HepG2 (cell line): ENCODE data around the gene ZBTB21. TPM values are rescaled to one million over a fixed set of nuclear protein-coding genes. Genes with fewer than 3 reads are reported as not detected.

ENCODE experiments used
- CEBPG ChIP-seq: IDR thresholded peaks from 2 replicates; pipeline ENCODE4 v1.6.1; 2016
- ESRRA ChIP-seq: sonication (generic); formaldehyde crosslinking; IDR thresholded peaks from 2 replicates; pipeline ENCODE4 v1.5.1; 2020; ENCODE audit warnings: mild to moderate bottlenecking, low read depth, missing genetic modification reagents
- FOXC1 ChIP-seq: sonication (generic); formaldehyde crosslinking; IDR thresholded peaks from 2 replicates; pipeline ENCODE4 v1.8.0; 2022; ENCODE audit warnings: mild to moderate bottlenecking, missing genetic modification reagents, borderline replicate concordance
- HDAC6 ChIP-seq: fragments of 200-600 bp; sonication (generic); IDR thresholded peaks from 2 replicates; pipeline ENCODE4 v1.7.0; 2017; ENCODE audit warnings: mild to moderate bottlenecking, antibody characterized with exemption, low read length, low read depth
- RELA ChIP-seq: sonication (generic); formaldehyde crosslinking; IDR thresholded peaks from 2 replicates; pipeline ENCODE4 v1.4.0; 2020; ENCODE audit warnings: missing genetic modification reagents
- SMAD9 ChIP-seq: sonication (generic); formaldehyde crosslinking; IDR thresholded peaks from 2 replicates; pipeline ENCODE4 v1.5.1; 2020; ENCODE audit warnings: mild to moderate bottlenecking, missing genetic modification reagents
- XRCC5 ChIP-seq: fragments of 200-400 bp; formaldehyde crosslinking; optimal IDR thresholded peaks from 2 replicates; pipeline ENCODE3; 2017; ENCODE audit warnings: mild to moderate bottlenecking, low read length
- ZBTB21 ChIP-seq: sonication (generic); formaldehyde crosslinking; IDR thresholded peaks from 2 replicates; pipeline ENCODE4 v1.4.0; 2020; ENCODE audit warnings: missing genetic modification reagents
- ZFX ChIP-seq: sonication (generic); formaldehyde crosslinking; IDR thresholded peaks from 2 replicates; pipeline ENCODE4 v1.4.0; 2020; ENCODE audit warnings: mild to moderate bottlenecking, low read depth, missing genetic modification reagents, moderate library complexity
- polyA plus RNA-seq, 8 experiments: library from polyadenylated mRNA; depleted of rRNA in 3 of 8; stranded (reverse) in 7 of 8; unstranded in 1 of 8; fragments of >200 nt; fragmentation: Illumina TruSeq in 4 of 8; extraction: Trizol in 4 of 8; gene quantifications; 2 replicates each; pipeline versions ENCODE4 v1.2.1 to v1.2.3, GENCODE V29; 2011 to 2016; ENCODE audit warnings: low read depth in 4 of 8, missing spikeins in 1 of 8, mixed read lengths in 1 of 8; ENCODE audit not compliant: insufficient read depth in 1 of 8
- total RNA-seq, 5 experiments: library from RNA; depleted of rRNA; stranded (reverse); fragments of >200 nt; fragmentation: Illumina TruSeq; extraction: Trizol; gene quantifications; 2 replicates each; pipeline ENCODE4 v1.2.3, GENCODE V29; 2016; ENCODE audit warnings: low read depth in 1 of 5
- TF ChIP-seq, protein P1 (sequence below): sonication (generic); formaldehyde crosslinking; IDR thresholded peaks from 2 replicates; pipeline ENCODE4 v1.4.0; 2020; ENCODE audit warnings: missing genetic modification reagents, borderline replicate concordance
- TF ChIP-seq, protein P2 (sequence below), 2 experiments: sonication (generic) in 1 of 2; formaldehyde crosslinking in 1 of 2; IDR thresholded peaks; 2 replicates each; pipeline versions ENCODE4 v1.5.1 to v1.6.1; 2011 to 2020; ENCODE audit warnings: borderline replicate concordance in 1 of 2, low read depth in 1 of 2, low read length in 1 of 2, mild to moderate bottlenecking in 1 of 2, missing genetic modification reagents in 1 of 2, moderate library complexity in 1 of 2
- TF ChIP-seq, protein P3 (sequence below): sonication (generic); formaldehyde crosslinking; IDR thresholded peaks from 2 replicates; pipeline ENCODE4 v1.4.0; 2020; ENCODE audit warnings: missing genetic modification reagents, low read depth, mild to moderate bottlenecking, borderline replicate concordance
- TF ChIP-seq, protein P4 (sequence below): sonication (generic); IDR thresholded peaks from 2 replicates; pipeline ENCODE4 v1.6.1; 2016; ENCODE audit warnings: low read depth, borderline replicate concordance
- TF ChIP-seq, protein P5 (sequence below): sonication (generic); formaldehyde crosslinking; IDR thresholded peaks from 2 replicates; pipeline ENCODE4 v1.4.0; 2020; ENCODE audit warnings: missing genetic modification reagents
- TF ChIP-seq, protein P6 (sequence below): sonication (generic); formaldehyde crosslinking; IDR thresholded peaks from 2 replicates; pipeline ENCODE4 v1.8.1; 2023; ENCODE audit warnings: mild to moderate bottlenecking, inconsistent platforms, moderate library complexity, missing genetic modification reagents, borderline replicate concordance
- TF ChIP-seq, protein P7 (sequence below): sonication (generic); formaldehyde crosslinking; IDR thresholded peaks from 2 replicates; pipeline ENCODE4 v1.4.0; 2020; ENCODE audit warnings: mild to moderate bottlenecking, missing genetic modification reagents

ZBTB21 gene
- total and polyA plus RNA-seq, 2 of the 13 experiments (the other 11 are each of a cell fraction or from before 2014, with no cell fraction given): 4.5 to 6.1 TPM

DNA sequence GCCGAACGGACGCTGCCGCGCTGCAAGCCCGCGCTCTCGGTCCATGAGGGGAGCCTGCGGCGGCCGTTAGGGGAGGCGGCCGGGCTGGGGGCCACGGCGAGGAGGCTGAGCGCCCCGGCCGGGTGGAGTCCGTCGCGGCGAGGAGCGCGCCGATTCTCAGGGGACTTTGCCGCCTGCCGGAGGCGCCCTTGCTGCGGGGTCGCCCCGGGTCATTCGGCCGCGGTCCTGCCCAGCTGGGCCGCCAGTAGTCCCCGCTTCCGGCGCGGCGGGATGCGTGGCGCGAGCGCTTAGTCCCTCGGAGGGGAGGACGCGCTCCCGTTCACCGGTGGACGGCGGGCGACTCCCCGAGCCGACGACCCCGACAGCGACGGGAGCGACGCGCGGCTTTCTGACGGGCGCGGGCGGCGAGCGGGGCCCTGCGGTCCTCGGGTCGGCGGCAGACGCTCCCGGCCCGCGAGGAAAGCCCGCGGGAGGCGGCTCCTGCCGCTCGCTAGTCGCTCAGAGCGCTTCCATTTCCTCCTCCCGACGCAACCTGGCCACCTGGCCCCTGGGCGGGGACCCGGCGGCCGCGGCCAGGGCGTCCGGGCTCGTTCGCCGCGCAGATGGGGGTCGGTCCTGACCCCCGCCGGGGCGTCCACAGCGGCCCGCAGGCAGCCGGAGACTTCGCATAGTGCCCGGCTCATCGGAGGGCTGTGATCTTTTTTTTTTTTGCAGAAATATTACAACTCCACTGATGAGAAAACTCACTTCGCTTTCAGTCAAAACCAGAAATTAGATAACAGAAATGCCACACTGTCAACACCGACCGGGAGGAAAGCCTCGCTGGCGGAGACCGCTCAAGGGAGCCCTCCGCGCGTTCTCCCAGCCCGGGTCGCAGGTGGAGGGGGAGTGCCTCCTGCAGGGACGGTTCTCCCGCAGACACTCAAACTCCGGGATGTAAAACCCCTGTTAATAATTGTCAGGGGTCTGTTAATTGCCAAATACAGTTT, 641 bp upstream of the ZBTB21 start (continued):
- TF ChIP-seq, protein P1, sequence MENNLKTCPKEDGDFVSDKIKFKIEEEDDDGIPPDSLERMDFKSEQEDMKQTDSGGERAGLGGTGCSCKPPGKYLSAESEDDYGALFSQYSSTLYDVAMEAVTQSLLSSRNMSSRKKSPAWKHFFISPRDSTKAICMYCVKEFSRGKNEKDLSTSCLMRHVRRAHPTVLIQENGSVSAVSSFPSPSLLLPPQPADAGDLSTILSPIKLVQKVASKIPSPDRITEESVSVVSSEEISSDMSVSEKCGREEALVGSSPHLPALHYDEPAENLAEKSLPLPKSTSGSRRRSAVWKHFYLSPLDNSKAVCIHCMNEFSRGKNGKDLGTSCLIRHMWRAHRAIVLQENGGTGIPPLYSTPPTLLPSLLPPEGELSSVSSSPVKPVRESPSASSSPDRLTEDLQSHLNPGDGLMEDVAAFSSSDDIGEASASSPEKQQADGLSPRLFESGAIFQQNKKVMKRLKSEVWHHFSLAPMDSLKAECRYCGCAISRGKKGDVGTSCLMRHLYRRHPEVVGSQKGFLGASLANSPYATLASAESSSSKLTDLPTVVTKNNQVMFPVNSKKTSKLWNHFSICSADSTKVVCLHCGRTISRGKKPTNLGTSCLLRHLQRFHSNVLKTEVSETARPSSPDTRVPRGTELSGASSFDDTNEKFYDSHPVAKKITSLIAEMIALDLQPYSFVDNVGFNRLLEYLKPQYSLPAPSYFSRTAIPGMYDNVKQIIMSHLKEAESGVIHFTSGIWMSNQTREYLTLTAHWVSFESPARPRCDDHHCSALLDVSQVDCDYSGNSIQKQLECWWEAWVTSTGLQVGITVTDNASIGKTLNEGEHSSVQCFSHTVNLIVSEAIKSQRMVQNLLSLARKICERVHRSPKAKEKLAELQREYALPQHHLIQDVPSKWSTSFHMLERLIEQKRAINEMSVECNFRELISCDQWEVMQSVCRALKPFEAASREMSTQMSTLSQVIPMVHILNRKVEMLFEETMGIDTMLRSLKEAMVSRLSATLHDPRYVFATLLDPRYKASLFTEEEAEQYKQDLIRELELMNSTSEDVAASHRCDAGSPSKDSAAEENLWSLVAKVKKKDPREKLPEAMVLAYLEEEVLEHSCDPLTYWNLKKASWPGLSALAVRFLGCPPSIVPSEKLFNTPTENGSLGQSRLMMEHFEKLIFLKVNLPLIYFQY (CRISPR knock-in tag): peak; percentile 80; the same call in 1 of the 2 replicates
- TF ChIP-seq, protein P2, sequence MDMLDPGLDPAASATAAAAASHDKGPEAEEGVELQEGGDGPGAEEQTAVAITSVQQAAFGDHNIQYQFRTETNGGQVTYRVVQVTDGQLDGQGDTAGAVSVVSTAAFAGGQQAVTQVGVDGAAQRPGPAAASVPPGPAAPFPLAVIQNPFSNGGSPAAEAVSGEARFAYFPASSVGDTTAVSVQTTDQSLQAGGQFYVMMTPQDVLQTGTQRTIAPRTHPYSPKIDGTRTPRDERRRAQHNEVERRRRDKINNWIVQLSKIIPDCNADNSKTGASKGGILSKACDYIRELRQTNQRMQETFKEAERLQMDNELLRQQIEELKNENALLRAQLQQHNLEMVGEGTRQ (IDR thresholded peaks at IDR 0.05; ENCODE audit: low read depth, low read length): no peak
- TF ChIP-seq, protein P2 (CRISPR knock-in tag; IDR thresholded peaks at IDR 0.05; ENCODE audit: borderline replicate concordance): no peak
- TF ChIP-seq, protein P3, sequence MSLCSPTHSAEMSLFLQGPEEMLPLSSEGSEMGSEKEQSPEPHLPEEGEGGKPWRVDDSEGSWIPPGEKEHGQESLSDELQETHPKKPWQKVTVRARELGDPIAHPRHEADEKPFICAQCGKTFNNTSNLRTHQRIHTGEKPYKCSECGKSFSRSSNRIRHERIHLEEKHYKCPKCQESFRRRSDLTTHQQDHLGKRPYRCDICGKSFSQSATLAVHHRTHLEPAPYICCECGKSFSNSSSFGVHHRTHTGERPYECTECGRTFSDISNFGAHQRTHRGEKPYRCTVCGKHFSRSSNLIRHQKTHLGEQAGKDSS (CRISPR knock-in tag): no peak
- 0 out of 2 replicates have a peak, but pooled peaks have one; percentile 65 for TF ChIP-seq FOXC1 (CRISPR knock-in tag)
- TF ChIP-seq, protein P4, sequence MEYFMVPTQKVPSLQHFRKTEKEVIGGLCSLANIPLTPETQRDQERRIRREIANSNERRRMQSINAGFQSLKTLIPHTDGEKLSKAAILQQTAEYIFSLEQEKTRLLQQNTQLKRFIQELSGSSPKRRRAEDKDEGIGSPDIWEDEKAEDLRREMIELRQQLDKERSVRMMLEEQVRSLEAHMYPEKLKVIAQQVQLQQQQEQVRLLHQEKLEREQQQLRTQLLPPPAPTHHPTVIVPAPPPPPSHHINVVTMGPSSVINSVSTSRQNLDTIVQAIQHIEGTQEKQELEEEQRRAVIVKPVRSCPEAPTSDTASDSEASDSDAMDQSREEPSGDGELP: peak; percentile 73; the same call in 1 of the 2 replicates
- TF ChIP-seq, protein P5, sequence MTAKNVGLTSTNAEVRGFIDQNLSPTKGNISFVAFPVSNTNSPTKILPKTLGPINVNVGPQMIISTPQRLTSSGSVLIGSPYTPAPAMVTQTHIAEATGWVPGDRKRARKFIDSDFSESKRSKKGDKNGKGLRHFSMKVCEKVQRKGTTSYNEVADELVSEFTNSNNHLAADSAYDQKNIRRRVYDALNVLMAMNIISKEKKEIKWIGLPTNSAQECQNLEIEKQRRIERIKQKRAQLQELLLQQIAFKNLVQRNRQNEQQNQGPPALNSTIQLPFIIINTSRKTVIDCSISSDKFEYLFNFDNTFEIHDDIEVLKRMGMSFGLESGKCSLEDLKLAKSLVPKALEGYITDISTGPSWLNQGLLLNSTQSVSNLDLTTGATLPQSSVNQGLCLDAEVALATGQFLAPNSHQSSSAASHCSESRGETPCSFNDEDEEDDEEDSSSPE (CRISPR knock-in tag): peak; percentile 84
- TF ChIP-seq XRCC5: peak; percentile 13
- TF ChIP-seq, protein P6, sequence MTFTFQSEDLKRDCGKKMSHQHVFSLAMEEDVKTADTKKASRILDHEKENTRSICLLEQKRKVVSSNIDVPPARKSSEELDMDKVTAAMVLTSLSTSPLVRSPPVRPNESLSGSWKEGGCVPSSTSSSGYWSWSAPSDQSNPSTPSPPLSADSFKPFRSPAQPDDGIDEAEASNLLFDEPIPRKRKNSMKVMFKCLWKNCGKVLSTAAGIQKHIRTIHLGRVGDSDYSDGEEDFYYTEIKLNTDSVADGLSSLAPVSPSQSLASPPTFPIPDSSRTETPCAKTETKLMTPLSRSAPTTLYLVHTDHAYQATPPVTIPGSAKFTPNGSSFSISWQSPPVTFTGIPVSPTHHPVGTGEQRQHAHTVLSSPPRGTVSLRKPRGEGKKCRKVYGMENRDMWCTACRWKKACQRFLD (CRISPR knock-in tag): no peak
- TF ChIP-seq, protein P7, sequence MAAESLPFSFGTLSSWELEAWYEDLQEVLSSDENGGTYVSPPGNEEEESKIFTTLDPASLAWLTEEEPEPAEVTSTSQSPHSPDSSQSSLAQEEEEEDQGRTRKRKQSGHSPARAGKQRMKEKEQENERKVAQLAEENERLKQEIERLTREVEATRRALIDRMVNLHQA (CRISPR knock-in tag): no peak
- no peak for TF ChIP-seq SMAD9
- peak; percentile 12; the same call in 1 of the 2 replicates for TF ChIP-seq ESRRA (CRISPR knock-in tag)
- TF ChIP-seq ZBTB21 (CRISPR knock-in tag): 0 out of 2 replicates have a peak, but pooled peaks have one; percentile 29
- no peak for TF ChIP-seq HDAC6
- no peak for TF ChIP-seq CEBPG (CRISPR knock-in tag)
- TF ChIP-seq ZFX (CRISPR knock-in tag): peak; percentile 45
- no peak for TF ChIP-seq RELA (CRISPR knock-in tag)
